Muscle layer of colon (tissue), 2 donors: ENCODE measurements around the gene FLT4.
"Not testable (repeated sequence)": the region's sequence is repeated elsewhere in the genome, so short reads cannot be mapped to it uniquely, and the experiment has no call there.

Experiments used
- H3K27ac ChIP-seq: one replicate; pipeline ENCODE4 v1.7.0; 2013; ENCODE audit warnings: low read depth, mild to moderate bottlenecking, low read length, moderate library complexity
- H3K27me3 ChIP-seq, 2 donors: one replicate each; pipeline ENCODE4 v1.7.0; 2013; ENCODE audit warnings: low read length in 2 of 2, mild to moderate bottlenecking in 2 of 2; ENCODE audit not compliant: insufficient read depth in 2 of 2, control insufficient read depth in 1 of 2
- H3K36me3 ChIP-seq: one replicate; pipeline ENCODE4 v1.7.0; 2013; ENCODE audit warnings: mild to moderate bottlenecking, low read length; ENCODE audit not compliant: insufficient read depth
- H3K4me1 ChIP-seq: one replicate; pipeline ENCODE4 v1.7.0; 2013; ENCODE audit warnings: mild to moderate bottlenecking, low read length; ENCODE audit not compliant: insufficient read depth
- H3K4me3 ChIP-seq, 2 donors: one replicate each; pipeline ENCODE4 v1.7.0; 2013; ENCODE audit warnings: low read length in 2 of 2, low read depth in 1 of 2, mild to moderate bottlenecking in 1 of 2, moderate library complexity in 1 of 2
- H3K9ac ChIP-seq: one replicate; pipeline ENCODE4 v1.7.0; 2013; ENCODE audit warnings: low read length
- H3K9me3 ChIP-seq: one replicate; pipeline ENCODE4 v1.7.0; 2013; ENCODE audit warnings: mild to moderate bottlenecking, low read length
- donor health status: abdominal sarcoma.
- donor health status: Adenocarcinoma of cecum.

Gene FLT4

GRCh38 chr5:180668835-180669596, 19.6 kb upstream of the FLT4 start:
- H3K27me3 ChIP-seq = peaks cover 0 to 6% of the 10 kb centered on the region in 2 donors
- H3K36me3 ChIP-seq = no peaks in the 10 kb centered on the region
- no peaks in the 10 kb centered on the region for H3K9me3 ChIP-seq
- H3K4me3 ChIP-seq = no peak overlapping the region
- H3K9ac ChIP-seq = no peak overlapping the region
- H3K4me1 ChIP-seq = no peaks in the 10 kb centered on the region
- no peak overlapping the region for H3K27ac ChIP-seq

GRCh38 chr5:180666812-180667211, 17.4 kb upstream of the FLT4 start:
- H3K27me3 ChIP-seq = no peaks in the 10 kb centered on the region
- no peaks in the 10 kb centered on the region for H3K36me3 ChIP-seq

GRCh38 chr5:180665682-180666404, 16.4 kb upstream of the FLT4 start:
- Histone ChIP-seq H3K4me3 (no peak overlapping the region), H3K27me3 (no peaks in the 10 kb centered on the region), H3K27ac (no peak overlapping the region), H3K9me3 (no peaks in the 10 kb centered on the region), H3K4me1 (no peaks in the 10 kb centered on the region), H3K9ac (no peak overlapping the region), H3K36me3 (no peaks in the 10 kb centered on the region)

More at GRCh38 chr5:180666812-180667211, 17.4 kb upstream of the FLT4 start:
- Histone ChIP-seq H3K4me1 (no peaks in the 10 kb centered on the region), H3K4me3 (no peak overlapping the region), H3K27ac (no peak overlapping the region), H3K9me3 (no peaks in the 10 kb centered on the region), H3K9ac (no peak overlapping the region)

GRCh38 chr5:180658774-180659564, 9.6 kb upstream of the FLT4 start:
- Histone ChIP-seq H3K4me3 (no peak overlapping the region), H3K36me3 (no peaks in the 10 kb centered on the region), H3K4me1 (no peaks in the 10 kb centered on the region), H3K9me3 (no peaks in the 10 kb centered on the region), H3K27me3 (peaks cover 0 to 7% of the 10 kb centered on the region in 2 donors), H3K27ac (no peak overlapping the region), H3K9ac (no peak overlapping the region)

GRCh38 chr5:180655243-180655642, 5.8 kb upstream of the FLT4 start:
- H3K27me3 ChIP-seq, H3K27ac ChIP-seq, H3K36me3 ChIP-seq, H3K4me3 ChIP-seq, H3K4me1 ChIP-seq, H3K9ac ChIP-seq, H3K9me3 ChIP-seq: not testable (repeated sequence)

GRCh38 chr5:180652771-180653170, 3.4 kb upstream of the FLT4 start:
- H3K27me3 ChIP-seq = peaks cover 0 to 24% of the 10 kb centered on the region in 2 donors

GRCh38 chr5:180652346-180652745, 2.9 kb upstream of the FLT4 start:
- no peak overlapping the region for H3K9ac ChIP-seq
- no peak overlapping the region for H3K27ac ChIP-seq
- H3K4me1 ChIP-seq = peaks cover 5% of the 10 kb centered on the region
- no peaks in the 10 kb centered on the region for H3K9me3 ChIP-seq
- H3K4me3 ChIP-seq = no peak overlapping the region
- H3K27me3 ChIP-seq = peaks cover 0 to 26% of the 10 kb centered on the region in 2 donors
- no peaks in the 10 kb centered on the region for H3K36me3 ChIP-seq

More at GRCh38 chr5:180652771-180653170, 3.4 kb upstream of the FLT4 start:
- H3K9me3 ChIP-seq = no peaks in the 10 kb centered on the region
- no peak overlapping the region for H3K27ac ChIP-seq
- H3K4me1 ChIP-seq = peaks cover 5% of the 10 kb centered on the region
- H3K4me3 ChIP-seq = no peak overlapping the region
- no peaks in the 10 kb centered on the region for H3K36me3 ChIP-seq
- H3K9ac ChIP-seq = no peak overlapping the region

GRCh38 chr5:180648658-180649296, 623 bp downstream of the FLT4 start:
- H3K36me3 ChIP-seq = no peaks in the 10 kb centered on the region
- H3K27me3 ChIP-seq = peaks cover 0 to 47% of the 10 kb centered on the region in 2 donors
- H3K9ac ChIP-seq = no peak overlapping the region
- H3K27ac ChIP-seq = no peak overlapping the region
- no peaks in the 10 kb centered on the region for H3K9me3 ChIP-seq
- H3K4me3 ChIP-seq = no peak overlapping the region
- peaks cover 5% of the 10 kb centered on the region for H3K4me1 ChIP-seq

GRCh38 chr5:180647941-180648500, 1.4 kb downstream of the FLT4 start:
- H3K9me3 ChIP-seq = no peaks in the 10 kb centered on the region
- H3K36me3 ChIP-seq = no peaks in the 10 kb centered on the region
- H3K4me3 ChIP-seq = no peak overlapping the region
- H3K27ac ChIP-seq = no peak overlapping the region
- H3K4me1 ChIP-seq = peaks cover 5% of the 10 kb centered on the region
- H3K27me3 ChIP-seq = peaks cover 0 to 47% of the 10 kb centered on the region in 2 donors
- no peak overlapping the region for H3K9ac ChIP-seq

GRCh38 chr5:180647465-180647864, 1.9 kb downstream of the FLT4 start:
- Histone ChIP-seq H3K4me3 (no peak overlapping the region), H3K27me3 (peaks cover 0 to 47% of the 10 kb centered on the region in 2 donors), H3K4me1 (peaks cover 5% of the 10 kb centered on the region), H3K36me3 (no peaks in the 10 kb centered on the region), H3K27ac (no peak overlapping the region), H3K9ac (no peak overlapping the region), H3K9me3 (no peaks in the 10 kb centered on the region)

- Histone ChIP-seq H3K9ac (no peak overlapping the region), H3K4me3 (no peak overlapping the region), H3K36me3 (no peaks in the 10 kb centered on the region), H3K27me3 (peaks cover 0 to 47% of the 10 kb centered on the region in 2 donors), H3K9me3 (no peaks in the 10 kb centered on the region), H3K4me1 (peaks cover 5% of the 10 kb centered on the region), H3K27ac (no peak overlapping the region)
Measured at GRCh38 chr5:180646963-180647305, 2.5 kb downstream of the FLT4 start.
